Measurements from ENCODE around the gene TMEM183A. TPM values are rescaled to one million over a fixed set of nuclear protein-coding genes. Genes with fewer than 3 reads are reported as not detected.

The TMEM183A gene
- total RNA-seq, 2 experiments from 2014 or later, result 76.5 to 82.2 TPM

- Mint-ChIP-seq H3K4me1 (ENCODE audit: low read depth) (no peaks in the 10 kb centered on the region), H3K36me3 (ENCODE audit: low read depth) (no peaks in the 10 kb centered on the region), H3K9me3 (no peaks in the 10 kb centered on the region), H3K4me3 (no peak overlapping the region), H3K27ac (no peak overlapping the region), H3K27me3 (peaks cover 8% of the 10 kb centered on the region)
- ChIA-PET CTCF (interaction anchor here (1.5 to 5.0 kb wide), 2 partner anchors 9 to 13 kb away, joined by 6 to 44 read pairs; no protein-coding TSS in a partner anchor), POLR2A (no interaction called here)
- DNase-seq, result no peak
- no peak for TF ChIP-seq CTCF (IDR thresholded peaks at IDR 0.05)
- ATAC-seq, result no peak
- intact Hi-C loops (cut with micrococcal nuclease), result no loop called here
Observed at GRCh38 chr1:202987255-202987654, 19.9 kb upstream of the TMEM183A start.

GRCh38 chr1:202987922-202988583 is 19.1 kb upstream of the TMEM183A start:
- Mint-ChIP-seq H3K9me3 (no peaks in the 10 kb centered on the region), H3K36me3 (ENCODE audit: low read depth) (no peaks in the 10 kb centered on the region), H3K27me3 (peaks cover 8% of the 10 kb centered on the region), H3K27ac (no peak overlapping the region), H3K4me1 (ENCODE audit: low read depth) (no peaks in the 10 kb centered on the region), H3K4me3 (no peak overlapping the region)
- DNase-seq (no peak), ATAC-seq (no peak)
- ChIA-PET POLR2A (no interaction called here), CTCF (interaction anchor here (0.6 to 5.0 kb wide), 4 partner anchors 10 to 202 kb away, joined by 3 to 44 read pairs (median 4); no protein-coding TSS in a partner anchor)
- intact Hi-C loops (cut with micrococcal nuclease), result no loop called here
- no peak for TF ChIP-seq CTCF (IDR thresholded peaks at IDR 0.05)

DNA sequence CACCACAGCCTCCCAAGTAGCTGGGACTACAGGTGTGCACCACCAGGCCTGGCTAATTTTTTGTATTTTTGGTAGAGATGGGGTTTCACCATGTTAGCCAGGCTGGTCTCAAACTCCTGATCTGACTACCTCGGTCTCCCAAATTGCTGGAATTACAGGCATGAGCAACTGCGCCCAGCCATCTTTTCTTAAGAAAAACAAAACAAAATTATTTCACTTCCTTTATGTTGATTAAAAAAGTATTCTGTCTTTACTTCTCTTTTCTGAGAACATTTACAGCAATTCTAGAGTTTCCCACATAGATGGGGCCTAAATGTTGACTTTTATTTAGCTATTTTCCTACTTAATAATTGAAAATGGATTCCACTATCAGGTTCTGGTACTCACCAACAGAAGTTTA is 17.3 kb upstream of the TMEM183A start:
- TF ChIP-seq CTCF (IDR thresholded peaks at IDR 0.05), result no peak
- peaks cover 14% of the 10 kb centered on the region for H3K27me3 Mint-ChIP-seq
- no peak overlapping the region for H3K27ac Mint-ChIP-seq
- H3K4me3 Mint-ChIP-seq, result no peak overlapping the region
- ATAC-seq (no peak), DNase-seq (no peak)
- no peaks in the 10 kb centered on the region for H3K36me3 Mint-ChIP-seq (ENCODE audit: low read depth)
- intact Hi-C loops (cut with micrococcal nuclease), result loop anchor here (10.0 kb wide), 1 partner anchor 105 kb away; the partner anchor contains the start of gene RABIF
- ChIA-PET POLR2A (interaction anchor here (0.6 to 1.2 kb wide), 2 partner anchors 22 to 89 kb away, joined by 3 to 4 read pairs; no protein-coding TSS in a partner anchor), CTCF (interaction anchor here (1.7 to 5.0 kb wide), 2 partner anchors 10 to 49 kb away, joined by 8 to 44 read pairs; no protein-coding TSS in a partner anchor)
- no peaks in the 10 kb centered on the region for H3K4me1 Mint-ChIP-seq (ENCODE audit: low read depth)
- H3K9me3 Mint-ChIP-seq, result no peaks in the 10 kb centered on the region

- DNase-seq (no peak), ATAC-seq (no peak)
- ChIA-PET POLR2A (no interaction called here), CTCF (interaction anchor here (0.8 to 5.0 kb wide), 4 partner anchors 9 to 48 kb away, joined by 3 to 44 read pairs (median 6); no protein-coding TSS in a partner anchor)
- Mint-ChIP-seq H3K4me1 (ENCODE audit: low read depth) (no peaks in the 10 kb centered on the region), H3K9me3 (no peaks in the 10 kb centered on the region), H3K4me3 (no peak overlapping the region), H3K27ac (no peak overlapping the region), H3K27me3 (peaks cover 21% of the 10 kb centered on the region), H3K36me3 (ENCODE audit: low read depth) (no peaks in the 10 kb centered on the region)
- intact Hi-C loops (cut with micrococcal nuclease), result loop anchor here (10.0 kb wide), 1 partner anchor 106 kb away; the partner anchor contains the start of gene RABIF
- TF ChIP-seq CTCF (IDR thresholded peaks at IDR 0.05), result no peak
Observed at GRCh38 chr1:202991112-202991511, 16.1 kb upstream of the TMEM183A start.

- ChIA-PET POLR2A (interaction anchor here (0.8 to 1.9 kb wide), 3 partner anchors 10 to 13 kb away, joined by 3 to 10 read pairs (median 4); partner anchors contain the start of gene TMEM183A), CTCF (interaction anchor here (1.0 to 1.9 kb wide), 7 partner anchors 13 to 244 kb away, joined by 3 to 5 read pairs (median 3); partner anchors contain the start of gene KLHL12)
- no peak for DNase-seq
- H3K27me3 Mint-ChIP-seq, result peaks cover 36% of the 10 kb centered on the region
- H3K4me3 Mint-ChIP-seq, result no peak overlapping the region
- intact Hi-C loops (cut with micrococcal nuclease), result loop anchor here (10.0 kb wide), 1 partner anchor 110 kb away; the partner anchor contains the start of gene RABIF
- no peaks in the 10 kb centered on the region for H3K9me3 Mint-ChIP-seq
- no peak for ATAC-seq
- H3K4me1 Mint-ChIP-seq (ENCODE audit: low read depth), result peaks cover 8% of the 10 kb centered on the region
- H3K27ac Mint-ChIP-seq, result no peak overlapping the region
- TF ChIP-seq CTCF (IDR thresholded peaks at IDR 0.05), result no peak
- no peaks in the 10 kb centered on the region for H3K36me3 Mint-ChIP-seq (ENCODE audit: low read depth)
Observed at GRCh38 chr1:202994756-202995155, 12.4 kb upstream of the TMEM183A start.
